Neural crest cell (in vitro differentiated cells): Measurements from ENCODE around the gene MINDY4. TPM values are rescaled to one million over a fixed set of nuclear protein-coding genes. Genes with fewer than 3 reads are reported as not detected.

Experiments
- DNase-seq: peaks from one replicate; pipeline ENCODE4 v3.0.0; 2021; ENCODE audit warnings: low read depth, mixed read lengths, low spot score
- H3K27ac Mint-ChIP-seq: one replicate; pipeline ENCODE4 v1.8.0; 2021; ENCODE audit warnings: mild to moderate bottlenecking, mixed read lengths; ENCODE audit not compliant: unreplicated experiment
- H3K27me3 Mint-ChIP-seq: 2 replicates; pipeline ENCODE4 v1.8.0; 2021; ENCODE audit warnings: low read depth, mild to moderate bottlenecking, mixed read lengths
- H3K36me3 Mint-ChIP-seq: 2 replicates; pipeline ENCODE4 v1.8.0; 2021; ENCODE audit warnings: low read depth, mild to moderate bottlenecking, mixed read lengths
- H3K4me1 Mint-ChIP-seq: 2 replicates; pipeline ENCODE4 v1.8.0; 2021; ENCODE audit warnings: mixed read lengths
- H3K4me3 Mint-ChIP-seq: one replicate; pipeline ENCODE4 v1.8.0; 2021; ENCODE audit warnings: mild to moderate bottlenecking, mixed read lengths
- H3K9me3 Mint-ChIP-seq: 2 replicates; pipeline ENCODE4 v1.8.0; 2021; ENCODE audit warnings: mixed read lengths
- total RNA-seq: library from RNA; stranded (reverse); gene quantifications from 2 replicates; pipeline ENCODE4 v1.2.1, GENCODE V29; 2021
- TF ChIP-seq, protein P1 (sequence below): fragments of 200-600 bp; sonication (generic); conservative IDR thresholded peaks from 2 replicates; pipeline ENCODE4 v1.5.0; 2021; ENCODE audit warnings: antibody characterized with exemption, mild to moderate bottlenecking

Gene MINDY4
- total RNA-seq, 1 donor from 2014 or later: 9.2 TPM

GRCh38 chr7:30877015-30877769 lies 106.0 kb downstream of the MINDY4 start:
- H3K27me3 Mint-ChIP-seq: no peaks in the 10 kb centered on the region
- TF ChIP-seq, protein P1, sequence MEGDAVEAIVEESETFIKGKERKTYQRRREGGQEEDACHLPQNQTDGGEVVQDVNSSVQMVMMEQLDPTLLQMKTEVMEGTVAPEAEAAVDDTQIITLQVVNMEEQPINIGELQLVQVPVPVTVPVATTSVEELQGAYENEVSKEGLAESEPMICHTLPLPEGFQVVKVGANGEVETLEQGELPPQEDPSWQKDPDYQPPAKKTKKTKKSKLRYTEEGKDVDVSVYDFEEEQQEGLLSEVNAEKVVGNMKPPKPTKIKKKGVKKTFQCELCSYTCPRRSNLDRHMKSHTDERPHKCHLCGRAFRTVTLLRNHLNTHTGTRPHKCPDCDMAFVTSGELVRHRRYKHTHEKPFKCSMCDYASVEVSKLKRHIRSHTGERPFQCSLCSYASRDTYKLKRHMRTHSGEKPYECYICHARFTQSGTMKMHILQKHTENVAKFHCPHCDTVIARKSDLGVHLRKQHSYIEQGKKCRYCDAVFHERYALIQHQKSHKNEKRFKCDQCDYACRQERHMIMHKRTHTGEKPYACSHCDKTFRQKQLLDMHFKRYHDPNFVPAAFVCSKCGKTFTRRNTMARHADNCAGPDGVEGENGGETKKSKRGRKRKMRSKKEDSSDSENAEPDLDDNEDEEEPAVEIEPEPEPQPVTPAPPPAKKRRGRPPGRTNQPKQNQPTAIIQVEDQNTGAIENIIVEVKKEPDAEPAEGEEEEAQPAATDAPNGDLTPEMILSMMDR: no peak
- H3K9me3 Mint-ChIP-seq: no peaks in the 10 kb centered on the region
- peaks cover 15% of the 10 kb centered on the region for H3K36me3 Mint-ChIP-seq
- no peak overlapping the region for H3K4me3 Mint-ChIP-seq
- peak overlapping the region; percentile 36 for H3K27ac Mint-ChIP-seq
- no peak for DNase-seq
- H3K4me1 Mint-ChIP-seq: peaks cover 25% of the 10 kb centered on the region

- H3K27me3 Mint-ChIP-seq: no peaks in the 10 kb centered on the region
- H3K27ac Mint-ChIP-seq: no peak overlapping the region
- no peaks in the 10 kb centered on the region for H3K9me3 Mint-ChIP-seq
- DNase-seq: no peak
- no peak overlapping the region for H3K4me3 Mint-ChIP-seq
- peaks cover 15% of the 10 kb centered on the region for H3K36me3 Mint-ChIP-seq
- TF ChIP-seq, protein P1: no peak
- H3K4me1 Mint-ChIP-seq: peaks cover 25% of the 10 kb centered on the region
Observed at GRCh38 chr7:30877993-30878392, 106.8 kb downstream of the MINDY4 start.

GRCh38 chr7:30879139-30880124 lies 108.2 kb downstream of the MINDY4 start:
- no peak overlapping the region for H3K27ac Mint-ChIP-seq
- no peak overlapping the region for H3K4me3 Mint-ChIP-seq
- H3K4me1 Mint-ChIP-seq: peaks cover 25% of the 10 kb centered on the region
- TF ChIP-seq, protein P1: no peak
- peaks cover 15% of the 10 kb centered on the region for H3K36me3 Mint-ChIP-seq
- DNase-seq: no peak
- H3K27me3 Mint-ChIP-seq: no peaks in the 10 kb centered on the region
- H3K9me3 Mint-ChIP-seq: no peaks in the 10 kb centered on the region

DNA sequence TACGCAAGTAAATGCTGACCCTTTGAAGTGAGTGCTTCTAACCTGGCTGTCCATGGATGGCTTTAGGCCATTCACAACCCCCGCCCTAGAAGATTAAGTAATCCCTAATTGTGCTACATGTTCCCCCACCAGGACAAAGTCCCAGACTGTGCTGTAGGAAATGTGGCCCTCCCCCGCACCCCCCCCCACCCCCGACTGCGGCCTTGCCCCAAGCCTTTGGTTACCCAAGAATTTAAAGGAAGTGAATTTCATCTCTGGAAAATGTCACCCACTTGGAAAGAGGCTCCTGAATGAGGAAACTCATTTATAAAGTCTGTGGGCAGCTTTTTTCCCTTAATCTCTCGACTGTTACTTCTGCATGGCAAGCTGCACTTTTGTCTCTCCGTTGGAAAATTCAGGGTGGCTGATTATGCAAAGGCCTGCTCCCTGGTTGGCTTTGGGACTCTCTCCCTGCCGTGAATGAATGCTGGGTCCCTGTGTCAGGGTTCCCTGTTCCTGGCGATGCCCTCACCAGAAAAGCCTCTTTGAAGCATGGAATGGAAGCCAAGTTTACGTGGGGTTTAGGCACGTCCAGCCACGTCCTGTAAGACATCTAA lies 109.0 kb downstream of the MINDY4 start:
- no peaks in the 10 kb centered on the region for H3K27me3 Mint-ChIP-seq
- H3K4me3 Mint-ChIP-seq: no peak overlapping the region
- no peak for DNase-seq
- TF ChIP-seq, protein P1: no peak
- peaks cover 12% of the 10 kb centered on the region for H3K36me3 Mint-ChIP-seq
- H3K4me1 Mint-ChIP-seq: peaks cover 25% of the 10 kb centered on the region
- no peak overlapping the region for H3K27ac Mint-ChIP-seq
- no peaks in the 10 kb centered on the region for H3K9me3 Mint-ChIP-seq

DNA sequence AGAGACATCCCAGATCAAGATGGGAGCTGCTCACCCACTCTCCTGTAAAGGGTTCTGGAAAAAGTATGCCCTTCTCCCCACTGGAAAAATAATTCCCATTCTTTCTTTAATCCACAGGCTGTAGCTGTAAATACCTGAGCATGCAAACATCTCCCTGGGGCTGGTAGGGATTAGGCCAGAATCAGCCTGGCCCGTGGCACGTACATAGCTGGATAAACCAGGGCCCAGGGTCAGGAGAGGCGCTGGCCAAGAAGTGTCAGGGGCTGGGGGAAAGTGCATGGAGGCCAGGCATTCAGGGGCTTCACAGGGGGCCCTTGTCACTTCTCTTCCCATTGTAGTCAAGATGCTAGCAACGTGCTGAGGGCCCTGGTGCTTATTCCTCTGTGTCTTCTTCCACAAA lies 109.7 kb downstream of the MINDY4 start:
- H3K27me3 Mint-ChIP-seq: no peaks in the 10 kb centered on the region
- peaks cover 5% of the 10 kb centered on the region for H3K36me3 Mint-ChIP-seq
- no peak overlapping the region for H3K4me3 Mint-ChIP-seq
- H3K9me3 Mint-ChIP-seq: no peaks in the 10 kb centered on the region
- TF ChIP-seq, protein P1: no peak
- H3K4me1 Mint-ChIP-seq: peaks cover 25% of the 10 kb centered on the region
- H3K27ac Mint-ChIP-seq: peak overlapping the region; percentile 27
- DNase-seq: no peak
